HCT116 (cell line): ENCODE data around the gene EFCAB8.

ENCODE experiments used
- CTCF ChIP-seq, 3 experiments: fragments of 200-600 bp in 1 of 3; sonication (generic) in 1 of 3; IDR thresholded peaks in 2 of 3; conservative IDR thresholded peaks in 1 of 3; 2 replicates each; pipeline ENCODE4 v1.5.1; 2012 to 2017; ENCODE audit warnings: low read depth in 2 of 3, low read length in 2 of 3, antibody characterized with exemption in 1 of 3, borderline replicate concordance in 1 of 3, control low read depth in 1 of 3, mild to moderate bottlenecking in 1 of 3, mixed read lengths in 1 of 3, mixed run types in 1 of 3, moderate library complexity in 1 of 3; ENCODE audit not compliant: insufficient read depth in 1 of 3
- EZH2phosphoT487 ChIP-seq: fragments of 200-600 bp; IDR thresholded peaks from 2 replicates; pipeline ENCODE4 v1.6.1; 2018; ENCODE audit warnings: antibody characterized with exemption, borderline replicate concordance
- RAD21 ChIP-seq: IDR thresholded peaks from 2 replicates; pipeline ENCODE4 v1.6.1; 2012; ENCODE audit warnings: low read depth, mild to moderate bottlenecking
- REST ChIP-seq: IDR thresholded peaks from 2 replicates; pipeline ENCODE4 v1.6.1; 2012; ENCODE audit warnings: low read depth
- SIN3A ChIP-seq: IDR thresholded peaks from 2 replicates; pipeline ENCODE4 v1.6.1; 2012; ENCODE audit warnings: low read depth
- SP1 ChIP-seq: IDR thresholded peaks from 2 replicates; pipeline ENCODE4 v1.6.1; 2012; ENCODE audit warnings: low read depth
- ZBTB33 ChIP-seq: IDR thresholded peaks from 2 replicates; pipeline ENCODE4 v1.6.1; 2011; ENCODE audit warnings: mild to moderate bottlenecking, low read length, moderate library complexity; ENCODE audit not compliant: insufficient replicate concordance; ENCODE audit errors: extremely low read depth

GRCh38 chr20:32887492-32887891 lies 28.8 kb downstream of the EFCAB8 start:
- TF ChIP-seq EZH2phosphoT487 = no peak
- no peak for TF ChIP-seq CTCF (IDR thresholded peaks at IDR 0.05 in 2 of 3, conservative IDR thresholded peaks at IDR 0.05 in 1 of 3; ENCODE audit: borderline replicate concordance in 1 of 3, insufficient read depth in 1 of 3, low read depth in 2 of 3, low read length in 2 of 3)
- no peak for TF ChIP-seq SIN3A
- no peak for TF ChIP-seq SP1
- TF ChIP-seq REST = no peak
- no peak for TF ChIP-seq RAD21
- no peak for TF ChIP-seq ZBTB33
